GM13976 (cell line): ENCODE data around the gene TMEM266.

Experiments
- DNase-seq: peaks from one replicate; pipeline ENCODE4 v3.0.0; 2012; ENCODE audit warnings: low spot score
- CTCF ChIP-seq: IDR thresholded peaks from 2 replicates; pipeline ENCODE4 v1.5.1; 2012; ENCODE audit warnings: borderline replicate concordance, mild to moderate bottlenecking; ENCODE audit not compliant: insufficient read depth; ENCODE audit errors: extremely low read depth, missing control alignments, control extremely low read depth
- in situ Hi-C: fragments of 300-500 bp; cut with MboI; formaldehyde crosslinking; loops from one replicate; pipeline ENCODE4 v1.12.0; 2022; ENCODE audit warnings: low sequenced_read_pairs, mixed read lengths, inconsistent platforms; ENCODE audit not compliant: unreplicated experiment

The TMEM266 gene

DNA sequence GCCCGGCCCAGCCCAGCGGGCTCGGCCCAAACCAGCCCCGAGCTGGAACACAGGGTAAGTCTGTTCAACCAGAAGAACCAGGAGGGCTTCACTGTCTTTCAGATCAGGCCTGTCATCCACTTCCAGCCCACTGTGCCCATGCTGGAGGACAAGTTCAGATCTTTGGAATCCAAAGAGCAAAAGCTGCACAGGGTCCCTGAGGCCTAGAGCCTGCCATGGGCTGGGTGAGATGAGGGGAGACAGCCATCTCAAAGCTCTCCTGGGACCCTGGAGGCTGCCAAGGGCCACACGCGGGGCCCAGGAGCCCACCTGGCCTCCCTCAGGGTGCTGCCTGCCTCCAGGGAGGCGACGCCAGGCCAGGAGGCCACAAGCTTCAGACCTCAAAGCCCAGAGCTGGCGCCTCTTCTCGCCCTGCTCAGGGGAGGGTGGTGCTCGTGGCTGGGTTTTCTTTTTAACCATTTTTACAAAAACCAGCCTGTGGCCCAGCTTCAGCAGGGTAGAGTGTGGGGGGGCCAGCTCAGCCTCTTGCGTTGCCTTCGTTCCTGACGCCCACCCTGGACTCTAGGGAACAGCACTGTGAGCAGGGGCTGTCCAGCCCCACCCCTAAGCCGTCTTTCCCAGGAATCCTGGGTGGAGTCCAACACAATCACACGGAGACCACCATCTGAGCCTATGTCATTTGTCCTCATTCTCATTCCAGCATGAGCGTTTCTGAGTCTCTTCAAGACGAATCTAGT lies 144.5 kb downstream of the TMEM266 start:
- DNase-seq = peak; percentile 24
- TF ChIP-seq CTCF = no peak
- in situ Hi-C loops = no loop called here

- TF ChIP-seq CTCF = no peak
- no peak for DNase-seq
- in situ Hi-C loops = no loop called here
Measured at GRCh38 chr15:76204916-76205460, 145.2 kb downstream of the TMEM266 start.

- no peak for TF ChIP-seq CTCF
- in situ Hi-C loops = no loop called here
- DNase-seq = peak; percentile 16
Measured at GRCh38 chr15:76206325-76206976, 146.7 kb downstream of the TMEM266 start.

GRCh38 chr15:76208084-76208785 lies 148.4 kb downstream of the TMEM266 start:
- in situ Hi-C loops = no loop called here
- TF ChIP-seq CTCF = no peak
- peak; percentile 13 for DNase-seq

DNA sequence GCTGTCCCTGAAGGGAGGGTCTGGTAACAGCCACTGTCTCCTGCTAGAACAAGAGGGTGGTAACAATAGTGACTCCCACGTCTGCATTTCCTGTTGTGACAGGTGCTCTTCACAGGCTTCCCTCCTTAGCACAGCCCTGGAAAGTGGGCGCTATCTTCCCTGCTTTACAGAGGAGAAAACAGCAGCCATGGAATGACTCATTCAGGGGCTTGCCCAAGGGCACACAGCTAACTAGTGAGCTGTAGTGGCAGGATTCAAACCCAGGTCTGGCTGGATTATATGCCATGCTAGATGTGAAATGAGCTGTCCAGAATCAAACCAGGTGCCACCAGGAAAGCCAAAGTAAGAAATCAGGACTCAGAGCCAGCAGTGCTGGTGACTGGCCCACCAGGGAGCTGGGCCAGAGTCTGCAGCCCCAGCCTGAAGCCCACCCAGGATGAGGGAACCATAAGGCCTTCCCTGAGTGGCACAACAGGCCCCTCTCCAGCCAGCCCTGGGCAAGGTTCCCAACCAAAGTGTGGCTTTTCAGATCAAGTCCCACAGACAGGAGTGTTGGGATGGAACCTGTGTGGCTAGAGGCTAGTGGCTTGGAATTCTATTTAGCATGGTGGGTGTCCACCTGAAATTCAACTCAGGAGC lies 149.1 kb downstream of the TMEM266 start:
- peak; percentile 25 for DNase-seq
- in situ Hi-C loops = no loop called here

More for the DNA sequence above, 149.1 kb downstream of the TMEM266 start:
- no peak for TF ChIP-seq CTCF
